NCI-H2227 (cell line): ENCODE results near the gene TEDC1.
"Not testable (repeated sequence)": the region's sequence is repeated elsewhere in the genome, so short reads cannot be mapped to it uniquely, and the experiment has no call there.

Experiments used
- DNase-seq: peaks from one replicate; lab custom pipeline; 2025; ENCODE audit not compliant: unreplicated experiment; lab: John Stamatoyannopoulos, UW

TEDC1 gene

GRCh38 chr14:105536051-105536450 lies 45.0 kb downstream of the TEDC1 start:
- no peak for DNase-seq

DNA sequence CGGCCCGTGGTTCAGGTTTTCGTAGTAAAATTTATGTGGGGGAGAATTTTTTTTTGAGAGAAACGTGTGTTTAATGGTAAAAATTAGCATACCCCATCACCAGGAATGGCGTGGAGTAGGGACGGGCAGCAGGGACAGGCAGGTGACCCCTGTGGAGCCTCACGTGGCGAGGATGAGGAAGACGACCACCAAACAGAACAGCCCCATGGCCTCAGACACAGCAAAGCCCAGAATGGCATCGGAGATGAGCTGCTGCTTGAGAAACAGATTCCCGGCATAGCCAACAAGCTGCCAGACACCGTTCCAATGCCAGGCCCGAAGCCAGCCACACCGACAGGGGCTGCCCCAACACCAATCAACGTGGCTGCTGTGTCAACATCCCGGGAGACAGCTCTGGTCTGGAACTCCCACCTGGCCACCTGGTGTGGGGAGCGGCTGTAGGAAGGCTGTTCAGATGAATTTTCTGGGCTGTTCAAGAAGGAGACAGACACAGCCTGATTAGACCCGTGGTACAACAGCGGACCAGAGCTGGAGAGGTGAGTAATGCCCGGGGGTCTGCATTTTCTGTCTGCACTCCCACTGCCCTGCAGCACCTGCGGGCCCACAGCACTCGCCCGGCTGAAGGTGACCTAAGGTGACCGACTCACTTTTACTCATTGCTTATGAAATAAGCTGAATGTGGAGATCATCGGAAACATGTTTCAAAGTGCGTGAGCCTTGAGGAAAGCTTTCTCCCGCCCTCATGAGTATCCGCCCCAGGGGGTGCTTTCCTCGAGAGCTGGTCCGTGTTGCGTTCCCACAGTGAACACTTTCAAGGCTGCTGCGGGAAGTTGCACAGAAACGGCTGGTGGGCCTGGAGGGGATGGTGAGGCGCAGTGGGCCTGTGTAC lies 45.9 kb downstream of the TEDC1 start:
- DNase-seq = no peak

DNA sequence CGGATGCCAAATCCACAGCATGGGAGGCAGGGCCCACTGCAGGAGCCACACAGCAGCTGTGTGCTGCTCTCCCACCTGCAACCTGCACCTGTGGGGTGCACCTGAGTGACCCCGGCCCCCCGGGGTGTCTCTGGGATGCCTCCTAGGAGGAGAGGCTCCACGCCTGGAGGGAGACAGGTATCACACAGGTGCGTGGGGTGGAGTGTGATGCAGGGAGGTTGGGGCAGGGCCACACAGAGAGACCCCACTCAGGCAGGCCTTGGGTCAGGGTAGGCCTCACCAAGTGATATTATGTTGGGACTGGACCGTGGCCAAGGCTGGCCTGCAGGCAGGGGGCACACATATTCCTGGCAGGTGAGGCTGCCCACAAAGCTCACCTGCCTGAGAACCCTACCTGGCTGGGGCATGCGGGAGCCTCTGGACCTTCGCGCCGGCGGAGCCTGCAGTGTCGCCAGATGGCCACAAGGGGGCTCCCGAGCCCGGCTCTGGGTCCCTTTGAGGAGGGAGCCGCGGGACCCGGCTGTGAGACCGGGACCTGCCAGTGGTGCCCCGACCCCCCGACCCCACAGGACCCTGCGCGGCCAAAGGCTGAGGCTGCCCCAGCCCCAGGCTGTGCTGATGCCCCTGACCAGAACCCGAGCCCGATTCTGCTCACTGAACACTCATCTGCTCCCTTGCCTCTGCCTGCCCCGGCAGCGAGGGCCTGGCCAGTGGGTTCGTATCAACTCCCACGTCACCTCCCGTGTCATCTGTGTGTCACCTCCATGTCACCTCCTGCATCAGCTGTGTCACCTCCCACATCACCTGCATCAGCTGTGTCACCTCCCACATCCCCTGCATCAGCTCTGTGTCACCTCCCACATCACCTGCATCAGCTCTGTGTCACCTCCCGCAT lies 46.8 kb downstream of the TEDC1 start:
- DNase-seq = peak; percentile 60

DNA sequence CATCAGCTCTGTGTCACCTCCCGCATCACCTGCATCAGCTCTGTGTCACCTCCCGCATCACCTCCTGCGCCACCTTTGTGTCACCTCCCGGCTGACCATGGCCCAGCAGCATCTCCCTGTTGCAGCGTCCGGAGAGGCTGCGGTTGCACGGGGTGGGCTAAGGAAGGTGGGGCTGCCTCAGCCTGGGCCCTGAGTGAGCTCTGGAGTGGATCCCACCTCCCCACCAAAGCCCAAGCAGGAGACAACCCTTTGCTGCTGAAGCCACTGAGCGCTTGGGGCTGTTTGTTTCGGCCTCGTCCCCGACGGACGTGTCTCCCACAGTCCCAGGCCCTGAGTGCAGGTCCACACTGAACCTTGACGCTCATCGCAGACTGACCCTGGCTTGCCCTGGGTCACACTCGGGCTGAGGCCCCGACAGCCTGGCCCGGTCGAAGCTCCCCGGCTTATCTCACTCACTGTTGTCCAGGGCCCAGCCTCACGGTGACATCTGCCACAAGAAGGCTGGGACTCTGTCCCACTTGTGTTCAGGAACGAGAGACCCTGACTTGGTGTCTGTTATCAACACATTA lies 47.5 kb downstream of the TEDC1 start:
- no peak for DNase-seq

GRCh38 chr14:105540811-105541210 lies 49.8 kb downstream of the TEDC1 start:
- DNase-seq = no peak

DNA sequence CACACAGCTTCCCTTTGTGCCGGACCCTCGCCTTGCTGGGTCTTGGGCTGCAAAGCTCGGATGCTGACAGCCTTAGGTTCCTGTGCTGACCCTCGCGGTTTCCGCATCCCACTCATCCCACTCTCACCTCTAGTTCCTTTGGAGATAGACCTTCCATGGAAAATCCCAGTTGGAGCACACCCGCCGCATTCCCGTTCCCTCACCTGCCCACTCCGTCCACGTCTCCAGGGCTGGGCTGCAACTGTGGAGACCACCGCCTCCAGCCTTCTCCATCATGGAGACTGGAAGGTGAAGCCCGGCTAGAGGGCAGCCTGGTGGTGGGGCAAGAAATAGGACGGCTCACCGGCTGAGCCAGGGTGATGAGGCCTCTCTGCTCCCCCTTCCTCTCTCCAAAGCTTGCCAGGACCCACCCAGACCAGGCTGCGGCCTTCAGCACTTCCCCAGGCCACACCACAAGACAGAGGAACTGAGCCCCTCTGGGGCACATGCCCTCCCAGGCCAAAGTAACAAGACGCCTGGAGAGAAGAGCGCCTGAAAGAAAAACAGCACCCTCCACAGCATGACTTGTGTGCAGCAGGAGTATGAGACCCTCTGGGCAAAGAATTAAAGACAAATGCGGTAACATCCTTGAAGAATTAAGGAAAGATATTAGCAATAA lies 50.3 kb downstream of the TEDC1 start:
- no peak for DNase-seq

- DNase-seq = not testable (repeated sequence)
Observed at GRCh38 chr14:105545676-105546075, 54.6 kb downstream of the TEDC1 start.

- not testable (repeated sequence) for DNase-seq
Observed at GRCh38 chr14:105546410-105546809, 55.4 kb downstream of the TEDC1 start.

DNA sequence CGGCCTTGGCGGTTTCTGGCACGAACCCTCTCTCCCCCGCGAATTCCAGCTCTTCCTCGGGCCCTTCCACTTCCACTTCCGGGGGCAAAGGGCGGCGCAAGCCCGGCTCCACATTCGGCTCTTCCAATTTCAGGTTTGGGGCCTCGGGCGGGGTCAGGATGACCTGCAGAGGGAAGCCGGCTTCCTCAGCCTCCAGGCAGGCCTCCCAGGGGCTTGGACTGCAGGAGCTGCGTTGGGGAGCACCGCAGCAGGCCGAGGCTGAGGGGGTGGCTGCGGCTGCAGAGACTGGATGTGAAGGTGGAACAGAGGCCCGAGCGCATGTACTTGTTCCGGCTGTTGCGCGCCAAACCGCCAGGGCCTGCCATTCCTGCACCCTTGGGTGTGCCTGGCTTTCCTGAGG lies 56.0 kb downstream of the TEDC1 start:
- DNase-seq = not testable (repeated sequence)

DNA sequence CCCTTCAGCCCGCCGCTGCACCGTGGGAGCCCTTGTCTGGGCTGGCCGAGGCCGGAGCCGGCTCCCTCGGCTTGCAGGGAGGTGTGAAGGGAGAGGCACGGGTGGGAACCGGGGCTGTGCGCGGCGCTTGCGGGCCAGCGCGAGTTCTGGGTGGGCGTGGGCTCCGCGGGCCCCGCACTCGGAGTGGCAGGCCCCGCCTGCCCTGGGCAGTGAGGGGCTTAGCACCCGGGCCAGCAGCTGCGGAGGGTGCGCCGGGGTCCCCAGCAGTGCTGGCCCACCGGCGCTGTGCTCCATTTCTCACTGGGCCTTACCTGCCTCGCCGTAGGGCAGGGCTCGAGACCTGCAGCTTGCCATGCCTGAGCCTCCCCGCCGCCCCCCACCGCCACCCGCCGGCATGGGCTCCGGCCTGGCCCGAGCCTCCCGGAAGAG lies 56.7 kb downstream of the TEDC1 start:
- DNase-seq = no peak
